ENCODE data around the gene SLC16A3. TPM values are rescaled to one million over a fixed set of nuclear protein-coding genes. Genes with fewer than 3 reads are reported as not detected.

The SLC16A3 gene
- total RNA-seq, 1 experiment from 2014 or later = 28.7 TPM

DNA sequence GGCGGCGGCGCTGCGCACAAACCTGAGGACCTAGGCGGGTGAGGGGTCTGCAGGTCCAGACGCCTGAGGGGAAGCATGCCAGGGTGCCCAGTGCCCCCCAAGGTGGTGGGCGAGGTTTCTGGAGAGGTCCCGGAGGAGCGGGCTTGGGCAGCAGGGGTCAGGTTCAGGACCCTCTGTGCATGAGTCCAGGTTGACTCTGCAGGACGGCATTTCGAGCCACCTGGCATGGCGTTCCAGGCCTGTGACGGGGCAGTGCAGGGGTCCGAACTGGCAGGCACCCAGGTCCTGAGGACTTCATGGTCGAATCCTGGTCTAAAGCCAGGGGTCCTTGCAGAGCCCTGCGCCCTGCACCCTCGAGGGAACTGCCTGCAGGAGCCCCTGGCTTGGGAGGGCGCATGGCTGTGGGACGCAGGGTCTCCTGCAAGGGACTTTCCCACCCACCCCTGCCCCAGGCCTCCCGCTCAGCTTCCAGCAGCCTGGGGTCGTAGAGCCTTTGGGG lies 3.5 kb downstream of the SLC16A3 start (continued):
- TF ChIP-seq, protein P1, sequence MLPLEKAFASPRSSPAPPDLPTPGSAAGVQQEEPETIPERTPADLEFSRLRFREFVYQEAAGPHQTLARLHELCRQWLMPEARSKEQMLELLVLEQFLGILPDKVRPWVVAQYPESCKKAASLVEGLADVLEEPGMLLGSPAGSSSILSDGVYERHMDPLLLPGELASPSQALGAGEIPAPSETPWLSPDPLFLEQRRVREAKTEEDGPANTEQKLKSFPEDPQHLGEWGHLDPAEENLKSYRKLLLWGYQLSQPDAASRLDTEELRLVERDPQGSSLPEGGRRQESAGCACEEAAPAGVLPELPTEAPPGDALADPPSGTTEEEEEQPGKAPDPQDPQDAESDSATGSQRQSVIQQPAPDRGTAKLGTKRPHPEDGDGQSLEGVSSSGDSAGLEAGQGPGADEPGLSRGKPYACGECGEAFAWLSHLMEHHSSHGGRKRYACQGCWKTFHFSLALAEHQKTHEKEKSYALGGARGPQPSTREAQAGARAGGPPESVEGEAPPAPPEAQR (CRISPR knock-in tag; IDR thresholded peaks at IDR 0.05) = no peak
- TF ChIP-seq, protein P2, sequence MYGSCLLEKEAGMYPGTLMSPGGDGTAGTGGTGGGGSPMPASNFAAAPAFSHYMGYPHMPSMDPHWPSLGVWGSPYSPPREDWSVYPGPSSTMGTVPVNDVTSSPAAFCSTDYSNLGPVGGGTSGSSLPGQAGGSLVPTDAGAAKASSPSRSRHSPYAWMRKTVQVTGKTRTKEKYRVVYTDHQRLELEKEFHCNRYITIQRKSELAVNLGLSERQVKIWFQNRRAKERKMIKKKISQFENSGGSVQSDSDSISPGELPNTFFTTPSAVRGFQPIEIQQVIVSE (CRISPR knock-in tag; IDR thresholded peaks at IDR 0.05; ENCODE audit: borderline replicate concordance) = no peak

DNA sequence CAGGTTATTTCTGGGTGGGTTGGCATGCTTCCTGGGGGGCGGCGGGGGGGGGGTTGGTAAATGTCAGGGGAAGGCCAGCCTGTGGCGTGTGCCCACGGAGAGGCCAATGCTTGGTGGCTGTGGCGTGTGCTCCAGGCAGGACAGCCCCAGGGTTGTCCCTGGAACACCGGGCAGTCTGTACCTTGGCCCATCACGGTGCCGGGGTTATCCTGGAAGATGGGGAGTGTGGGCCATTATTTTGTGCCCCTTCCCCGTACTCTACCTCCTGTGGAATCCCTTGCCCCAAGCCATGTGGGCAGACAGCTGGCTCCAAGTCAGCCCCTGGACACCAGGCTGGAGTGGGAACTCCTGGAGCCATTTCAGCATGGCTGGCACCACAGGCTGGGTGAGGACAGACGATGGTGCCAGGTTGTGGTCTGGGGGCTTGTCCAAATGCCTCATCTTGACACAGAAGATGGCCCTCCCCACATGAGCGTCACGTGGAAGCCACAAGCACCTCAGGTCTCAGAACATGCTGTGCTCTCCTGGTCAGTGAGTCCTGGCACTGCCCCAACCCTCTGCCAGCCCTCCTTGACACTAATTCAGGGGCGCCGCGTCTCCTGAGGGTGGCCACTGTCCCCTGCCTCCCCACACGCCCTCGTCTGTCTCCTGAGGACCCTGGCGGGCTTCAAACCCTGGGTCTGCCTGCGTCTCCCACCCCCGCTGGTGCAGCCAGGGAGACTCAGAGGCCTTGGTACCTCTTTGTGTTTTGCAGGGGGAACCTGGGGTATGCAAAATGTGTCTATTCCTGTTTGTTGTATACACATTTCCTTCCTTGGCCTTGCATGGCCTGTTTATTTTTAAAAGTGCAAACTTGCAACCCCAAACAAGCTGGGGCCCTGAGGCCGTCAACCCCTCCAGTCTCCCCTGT lies 4.3 kb downstream of the SLC16A3 start:
- no peak for ATAC-seq
- ChIA-PET POLR2A (no interaction called here), CTCF (interaction anchor here (0.6 kb wide), 1 partner anchor 218 kb away, joined by 3 read pairs; no protein-coding TSS in a partner anchor)
- H3K27me3 Mint-ChIP-seq (ENCODE audit: low read depth) = peaks cover 16% of the 10 kb centered on the region
- TF ChIP-seq, protein P3, sequence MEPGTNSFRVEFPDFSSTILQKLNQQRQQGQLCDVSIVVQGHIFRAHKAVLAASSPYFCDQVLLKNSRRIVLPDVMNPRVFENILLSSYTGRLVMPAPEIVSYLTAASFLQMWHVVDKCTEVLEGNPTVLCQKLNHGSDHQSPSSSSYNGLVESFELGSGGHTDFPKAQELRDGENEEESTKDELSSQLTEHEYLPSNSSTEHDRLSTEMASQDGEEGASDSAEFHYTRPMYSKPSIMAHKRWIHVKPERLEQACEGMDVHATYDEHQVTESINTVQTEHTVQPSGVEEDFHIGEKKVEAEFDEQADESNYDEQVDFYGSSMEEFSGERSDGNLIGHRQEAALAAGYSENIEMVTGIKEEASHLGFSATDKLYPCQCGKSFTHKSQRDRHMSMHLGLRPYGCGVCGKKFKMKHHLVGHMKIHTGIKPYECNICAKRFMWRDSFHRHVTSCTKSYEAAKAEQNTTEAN (CRISPR knock-in tag; IDR thresholded peaks at IDR 0.05) = no peak
- TF ChIP-seq, protein P4, sequence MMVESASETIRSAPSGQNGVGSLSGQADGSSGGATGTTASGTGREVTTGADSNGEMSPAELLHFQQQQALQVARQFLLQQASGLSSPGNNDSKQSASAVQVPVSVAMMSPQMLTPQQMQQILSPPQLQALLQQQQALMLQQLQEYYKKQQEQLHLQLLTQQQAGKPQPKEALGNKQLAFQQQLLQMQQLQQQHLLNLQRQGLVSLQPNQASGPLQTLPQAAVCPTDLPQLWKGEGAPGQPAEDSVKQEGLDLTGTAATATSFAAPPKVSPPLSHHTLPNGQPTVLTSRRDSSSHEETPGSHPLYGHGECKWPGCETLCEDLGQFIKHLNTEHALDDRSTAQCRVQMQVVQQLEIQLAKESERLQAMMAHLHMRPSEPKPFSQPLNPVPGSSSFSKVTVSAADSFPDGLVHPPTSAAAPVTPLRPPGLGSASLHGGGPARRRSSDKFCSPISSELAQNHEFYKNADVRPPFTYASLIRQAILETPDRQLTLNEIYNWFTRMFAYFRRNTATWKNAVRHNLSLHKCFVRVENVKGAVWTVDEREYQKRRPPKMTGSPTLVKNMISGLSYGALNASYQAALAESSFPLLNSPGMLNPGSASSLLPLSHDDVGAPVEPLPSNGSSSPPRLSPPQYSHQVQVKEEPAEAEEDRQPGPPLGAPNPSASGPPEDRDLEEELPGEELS (CRISPR knock-in tag; IDR thresholded peaks at IDR 0.05) = no peak
- TF ChIP-seq, protein P5, sequence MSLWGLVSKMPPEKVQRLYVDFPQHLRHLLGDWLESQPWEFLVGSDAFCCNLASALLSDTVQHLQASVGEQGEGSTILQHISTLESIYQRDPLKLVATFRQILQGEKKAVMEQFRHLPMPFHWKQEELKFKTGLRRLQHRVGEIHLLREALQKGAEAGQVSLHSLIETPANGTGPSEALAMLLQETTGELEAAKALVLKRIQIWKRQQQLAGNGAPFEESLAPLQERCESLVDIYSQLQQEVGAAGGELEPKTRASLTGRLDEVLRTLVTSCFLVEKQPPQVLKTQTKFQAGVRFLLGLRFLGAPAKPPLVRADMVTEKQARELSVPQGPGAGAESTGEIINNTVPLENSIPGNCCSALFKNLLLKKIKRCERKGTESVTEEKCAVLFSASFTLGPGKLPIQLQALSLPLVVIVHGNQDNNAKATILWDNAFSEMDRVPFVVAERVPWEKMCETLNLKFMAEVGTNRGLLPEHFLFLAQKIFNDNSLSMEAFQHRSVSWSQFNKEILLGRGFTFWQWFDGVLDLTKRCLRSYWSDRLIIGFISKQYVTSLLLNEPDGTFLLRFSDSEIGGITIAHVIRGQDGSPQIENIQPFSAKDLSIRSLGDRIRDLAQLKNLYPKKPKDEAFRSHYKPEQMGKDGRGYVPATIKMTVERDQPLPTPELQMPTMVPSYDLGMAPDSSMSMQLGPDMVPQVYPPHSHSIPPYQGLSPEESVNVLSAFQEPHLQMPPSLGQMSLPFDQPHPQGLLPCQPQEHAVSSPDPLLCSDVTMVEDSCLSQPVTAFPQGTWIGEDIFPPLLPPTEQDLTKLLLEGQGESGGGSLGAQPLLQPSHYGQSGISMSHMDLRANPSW (CRISPR knock-in tag; conservative IDR thresholded peaks at IDR 0.05; ENCODE audit: low read depth) = no peak
- TF ChIP-seq ZNF263 (CRISPR knock-in tag; IDR thresholded peaks at IDR 0.05; ENCODE audit: low read depth) = no peak
- TF ChIP-seq, protein P6, sequence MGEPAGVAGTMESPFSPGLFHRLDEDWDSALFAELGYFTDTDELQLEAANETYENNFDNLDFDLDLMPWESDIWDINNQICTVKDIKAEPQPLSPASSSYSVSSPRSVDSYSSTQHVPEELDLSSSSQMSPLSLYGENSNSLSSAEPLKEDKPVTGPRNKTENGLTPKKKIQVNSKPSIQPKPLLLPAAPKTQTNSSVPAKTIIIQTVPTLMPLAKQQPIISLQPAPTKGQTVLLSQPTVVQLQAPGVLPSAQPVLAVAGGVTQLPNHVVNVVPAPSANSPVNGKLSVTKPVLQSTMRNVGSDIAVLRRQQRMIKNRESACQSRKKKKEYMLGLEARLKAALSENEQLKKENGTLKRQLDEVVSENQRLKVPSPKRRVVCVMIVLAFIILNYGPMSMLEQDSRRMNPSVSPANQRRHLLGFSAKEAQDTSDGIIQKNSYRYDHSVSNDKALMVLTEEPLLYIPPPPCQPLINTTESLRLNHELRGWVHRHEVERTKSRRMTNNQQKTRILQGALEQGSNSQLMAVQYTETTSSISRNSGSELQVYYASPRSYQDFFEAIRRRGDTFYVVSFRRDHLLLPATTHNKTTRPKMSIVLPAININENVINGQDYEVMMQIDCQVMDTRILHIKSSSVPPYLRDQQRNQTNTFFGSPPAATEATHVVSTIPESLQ (CRISPR knock-in tag; IDR thresholded peaks at IDR 0.05) = no peak
- TF ChIP-seq NR2C2 (CRISPR knock-in tag; IDR thresholded peaks at IDR 0.05) = no peak
- no peak for TF ChIP-seq FOXJ3 (CRISPR knock-in tag; IDR thresholded peaks at IDR 0.05; ENCODE audit: borderline replicate concordance)
- TF ChIP-seq, protein P7, sequence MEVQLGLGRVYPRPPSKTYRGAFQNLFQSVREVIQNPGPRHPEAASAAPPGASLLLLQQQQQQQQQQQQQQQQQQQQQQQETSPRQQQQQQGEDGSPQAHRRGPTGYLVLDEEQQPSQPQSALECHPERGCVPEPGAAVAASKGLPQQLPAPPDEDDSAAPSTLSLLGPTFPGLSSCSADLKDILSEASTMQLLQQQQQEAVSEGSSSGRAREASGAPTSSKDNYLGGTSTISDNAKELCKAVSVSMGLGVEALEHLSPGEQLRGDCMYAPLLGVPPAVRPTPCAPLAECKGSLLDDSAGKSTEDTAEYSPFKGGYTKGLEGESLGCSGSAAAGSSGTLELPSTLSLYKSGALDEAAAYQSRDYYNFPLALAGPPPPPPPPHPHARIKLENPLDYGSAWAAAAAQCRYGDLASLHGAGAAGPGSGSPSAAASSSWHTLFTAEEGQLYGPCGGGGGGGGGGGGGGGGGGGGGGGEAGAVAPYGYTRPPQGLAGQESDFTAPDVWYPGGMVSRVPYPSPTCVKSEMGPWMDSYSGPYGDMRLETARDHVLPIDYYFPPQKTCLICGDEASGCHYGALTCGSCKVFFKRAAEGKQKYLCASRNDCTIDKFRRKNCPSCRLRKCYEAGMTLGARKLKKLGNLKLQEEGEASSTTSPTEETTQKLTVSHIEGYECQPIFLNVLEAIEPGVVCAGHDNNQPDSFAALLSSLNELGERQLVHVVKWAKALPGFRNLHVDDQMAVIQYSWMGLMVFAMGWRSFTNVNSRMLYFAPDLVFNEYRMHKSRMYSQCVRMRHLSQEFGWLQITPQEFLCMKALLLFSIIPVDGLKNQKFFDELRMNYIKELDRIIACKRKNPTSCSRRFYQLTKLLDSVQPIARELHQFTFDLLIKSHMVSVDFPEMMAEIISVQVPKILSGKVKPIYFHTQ (CRISPR knock-in tag; IDR thresholded peaks at IDR 0.05) = no peak
- peaks cover 6% of the 10 kb centered on the region for H3K4me1 Mint-ChIP-seq
- DNase-seq (ENCODE audit: low spot score) = no peak
- no peak overlapping the region for H3K27ac Mint-ChIP-seq
- H3K9me3 Mint-ChIP-seq = no peaks in the 10 kb centered on the region
- no peak overlapping the region for H3K4me3 Mint-ChIP-seq
- H3K36me3 Mint-ChIP-seq = no peaks in the 10 kb centered on the region

Data from WTC11 (cell line).